K562 (cell line): ENCODE data around the gene XKR7. TPM values are rescaled to one million over a fixed set of nuclear protein-coding genes. Genes with fewer than 3 reads are reported as not detected.

Experiments
- ATAC-seq: fragments of 200-7000 bp; cut with Tn5 transposase; 3 replicates; pipeline ENCODE4 v1.9.1; 2020; ENCODE audit warnings: moderate library complexity
- BruUV-seq: library from RNA; stranded (reverse); fragments of 400-500 nt; replicated peaks from 2 replicates; lab custom pipeline; 2021; lab: Mats Ljungman, UMichigan
- CTCF ChIA-PET: fragments of 300-600 bp; formaldehyde crosslinking; extraction: SDS; loops from one replicate; lab custom pipeline; 2021; ENCODE audit warnings: low intra/inter-chr PET ratio; lab: Yijun Ruan, JAX
- POLR2A ChIA-PET: fragments of 300-600, 350-650 bp; sonication (Branson Sonifier 250); formaldehyde crosslinking; extraction: SDS; loops from one replicate; lab custom pipeline; 2021; ENCODE audit warnings: antibody characterized with exemption, inconsistent platforms; lab: Yijun Ruan, JAX
- DNase-seq, 4 experiments: peaks; one replicate each; pipeline versions ENCODE4 v3.0.0 to v3.0.0-alpha.2; 2011 to 2018; ENCODE audit warnings: low spot score in 3 of 4, mixed read lengths in 3 of 4; ENCODE audit errors: extremely low read depth in 1 of 4
- FAIRE-seq: peaks from 2 replicates; lab custom pipeline; 2011; peaks lifted over from hg19 to GRCh38; lab: Jason Lieb, UNC
- H2AFZ ChIP-seq: 2 replicates; pipeline ENCODE4 v1.6.0; 2011; ENCODE audit warnings: low read depth, low read length, control low read depth, inconsistent platforms
- H3K27ac ChIP-seq: fragments of 200-600 bp; 3 replicates; pipeline ENCODE4 v1.8.0; 2011; ENCODE audit warnings: low read depth, mild to moderate bottlenecking, control low read depth, inconsistent platforms, low read length, moderate library complexity, mixed read lengths; ENCODE audit errors: extremely low read depth
- H3K27me3 ChIP-seq, 2 experiments: fragments of 300-600 bp in 1 of 2; 2 replicates in 1 of 2; 3 replicates in 1 of 2; pipeline versions ENCODE4 v1.6.0 to v1.8.0; 2011; ENCODE audit warnings: inconsistent platforms in 2 of 2, low read length in 2 of 2, mild to moderate bottlenecking in 1 of 2, mixed read lengths in 1 of 2, moderate library complexity in 1 of 2; ENCODE audit not compliant: control insufficient read depth in 2 of 2, insufficient read depth in 2 of 2
- H3K36me3 ChIP-seq: fragments of 300-600 bp; 3 replicates; pipeline ENCODE4 v1.8.0; 2011; ENCODE audit warnings: mild to moderate bottlenecking, low read length, inconsistent platforms; ENCODE audit not compliant: control insufficient read depth, insufficient read depth
- H3K4me1 ChIP-seq, 2 experiments: fragments of 200-600 bp in 1 of 2; replicated peaks in 1 of 2; 2 replicates in 1 of 2; 3 replicates in 1 of 2; pipeline versions ENCODE4 v1.5.1 to v1.8.0; 2011; ENCODE audit warnings: inconsistent platforms in 2 of 2, low read length in 2 of 2, mild to moderate bottlenecking in 1 of 2, mixed read lengths in 1 of 2, moderate library complexity in 1 of 2; ENCODE audit not compliant: control insufficient read depth in 2 of 2, insufficient read depth in 2 of 2
- H3K4me2 ChIP-seq: 2 replicates; pipeline ENCODE4 v1.6.1; 2011; ENCODE audit warnings: low read length, control low read depth, inconsistent platforms, mixed read lengths; ENCODE audit not compliant: insufficient read depth
- H3K4me3 ChIP-seq: fragments of 200-600 bp; sonication (generic), shearing (Covaris generic); 2 replicates; pipeline ENCODE4 v1.5.1; 2016; ENCODE audit warnings: control low read depth, inconsistent platforms
- H3K79me2 ChIP-seq: fragments of 200-600 bp; 3 replicates; pipeline ENCODE4 v1.8.0; 2011; ENCODE audit warnings: low read length, inconsistent platforms; ENCODE audit not compliant: control insufficient read depth, insufficient read depth
- H3K9ac ChIP-seq, 2 experiments: 2 replicates each; pipeline versions ENCODE4 v1.6.0 to v1.6.1; 2011; ENCODE audit warnings: low read depth in 2 of 2, low read length in 2 of 2, control low read depth in 1 of 2, inconsistent platforms in 1 of 2, mild to moderate bottlenecking in 1 of 2, mixed read lengths in 1 of 2; ENCODE audit not compliant: insufficient read depth in 1 of 2
- H3K9me1 ChIP-seq: one replicate; pipeline ENCODE4 v1.6.0; 2011; ENCODE audit warnings: inconsistent platforms, mild to moderate bottlenecking, low read length, moderate library complexity; ENCODE audit not compliant: control insufficient read depth, insufficient read depth
- H3K9me3 ChIP-seq: replicated peaks from 2 replicates; pipeline ENCODE4 v1.5.1; 2011; ENCODE audit warnings: low read depth, low read length, inconsistent platforms; ENCODE audit not compliant: control insufficient read depth, insufficient read depth
- H4K20me1 ChIP-seq: replicated peaks from 2 replicates; pipeline ENCODE4 v1.6.1; 2011; ENCODE audit warnings: low read length, inconsistent platforms, mixed read lengths; ENCODE audit not compliant: control insufficient read depth, insufficient read depth
- ARNT ChIP-seq, 2 experiments: fragments of 450-650 bp; IDR thresholded peaks; 2 replicates each; pipeline ENCODE4 v1.6.1; 2016; ENCODE audit warnings: mild to moderate bottlenecking in 1 of 2
- C11orf30 ChIP-seq: fragments of 450-650 bp; IDR thresholded peaks from 2 replicates; pipeline ENCODE4 v1.6.1; 2016; ENCODE audit warnings: low read depth, mild to moderate bottlenecking
- HLTF ChIP-seq: fragments of 450-650 bp; IDR thresholded peaks from 2 replicates; pipeline ENCODE4 v1.6.1; 2016
- HMG20A ChIP-seq: fragments of 450-650 bp; formaldehyde crosslinking; conservative IDR thresholded peaks from 2 replicates; pipeline ENCODE4 v1.4.0; 2020; ENCODE audit warnings: mild to moderate bottlenecking, mixed read lengths
- SMAD3 ChIP-seq: fragments of 450-650 bp; formaldehyde crosslinking; conservative IDR thresholded peaks from 2 replicates; pipeline ENCODE4 v1.4.0; 2020; ENCODE audit warnings: mild to moderate bottlenecking
- WGBS: fragments of 100-300 bp; shearing (Covaris generic); methylation state at CpG from one replicate; pipeline ENCODE4 v1.1.6; 2016; ENCODE audit warnings: low coverage, mixed read lengths; ENCODE audit not compliant: insufficient coverage; ENCODE audit errors: missing lambda C conversion rate; 5-methylcytosine and 5-hydroxymethylcytosine counted together
- in situ Hi-C: fragments of 300-500 bp; cut with MboI; formaldehyde crosslinking; loops from 4 replicates; pipeline ENCODE4 v1.15.0; 2018; ENCODE audit warnings: inconsistent platforms, mixed read lengths
- intact Hi-C: fragments of 100-400 bp; cut with micrococcal nuclease; formaldehyde crosslinking; loops from 2 replicates; pipeline ENCODE4 v1.14.2; 2022
- polyA plus RNA-seq, 8 experiments: library from polyadenylated mRNA; depleted of rRNA in 4 of 8; stranded (reverse) in 5 of 8; unstranded in 3 of 8; fragments of >200 nt; fragmentation: Nextera tagmentation in 2 of 8; fragmentation: Illumina TruSeq in 1 of 8; extraction: Ambion mirVana in 2 of 8; extraction: Trizol in 1 of 8; gene quantifications; 2 replicates each; pipeline versions ENCODE4 v1.2.1 to v1.2.3, GENCODE V29; 2011 to 2014; ENCODE audit warnings: inconsistent platforms in 1 of 8, missing spikeins in 1 of 8
- total RNA-seq, 7 experiments: library from RNA; depleted of rRNA in 6 of 7; stranded (reverse); fragments of >200 nt in 6 of 7; fragmentation: Illumina TruSeq in 2 of 7; extraction: Trizol in 2 of 7; gene quantifications; 2 replicates each; pipeline versions ENCODE4 v1.2.1 to v1.2.3, GENCODE V29; 2011 to 2021; ENCODE audit warnings: low replicate concordance in 1 of 7
- TF ChIP-seq, protein P1 (sequence below): fragments of 450-650 bp; IDR thresholded peaks from 2 replicates; pipeline ENCODE4 v1.6.1; 2014; ENCODE audit warnings: low read depth, mild to moderate bottlenecking, moderate library complexity, borderline replicate concordance
- TF ChIP-seq, protein P2 (sequence below): fragments of 200-400 bp; formaldehyde crosslinking; IDR thresholded peaks from 2 replicates; pipeline ENCODE4 v1.6.1; 2017; ENCODE audit warnings: mild to moderate bottlenecking, low read depth, low read length, moderate library complexity

Gene XKR7
- total and polyA plus RNA-seq, 9 of the 15 experiments (the other 6 are each of a cell fraction or from before 2014, with no cell fraction given) = 0.02 TPM; not detected in 8

DNA sequence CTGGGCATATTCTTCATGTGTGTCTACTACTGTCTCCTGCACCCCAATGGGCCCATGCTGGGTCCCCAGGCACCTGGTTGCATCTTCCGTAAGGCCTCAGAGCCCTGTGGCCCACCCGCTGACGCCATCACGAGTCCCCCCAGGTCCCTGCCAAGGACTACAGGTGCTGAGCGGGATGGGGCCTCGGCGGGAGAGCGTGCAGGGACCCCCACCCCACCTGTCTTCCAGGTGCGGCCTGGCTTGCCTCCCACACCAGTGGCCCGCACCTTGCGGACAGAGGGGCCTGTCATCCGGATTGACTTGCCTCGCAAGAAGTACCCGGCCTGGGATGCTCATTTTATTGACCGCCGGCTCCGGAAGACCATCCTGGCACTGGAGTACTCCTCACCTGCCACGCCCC is 29.0 kb downstream of the XKR7 start:
- Histone ChIP-seq H3K9ac (no peak overlapping the region), H3K36me3 (no peaks in the 10 kb centered on the region), H3K27ac (no peak overlapping the region), H3K9me3 (no peaks in the 10 kb centered on the region), H3K9me1 (no peaks in the 10 kb centered on the region), H3K79me2 (no peaks in the 10 kb centered on the region), H3K27me3 (peaks cover 16 to 64% of the 10 kb centered on the region in 2 experiments), H3K4me1 (peaks cover 0 to 5% of the 10 kb centered on the region in 2 experiments; a peak in 2 of 5 replicates), H3K4me3 (no peak overlapping the region), H4K20me1 (peaks cover 4% of the 10 kb centered on the region; the same call in 1 of the 2 replicates), H2AFZ (no peak overlapping the region), H3K4me2 (no peak overlapping the region)
- DNase-seq (no peak), FAIRE-seq (no peak), ATAC-seq (no peak)
- no TSS peak for BruUV-seq
- CTCF ChIA-PET = no interaction called here
- in situ Hi-C loops (no loop called here), intact Hi-C loops (no loop called here)
- 9% methylated on average over 13 of the region's 18 CpGs for WGBS
- POLR2A ChIA-PET = no interaction called here
- TF ChIP-seq HMG20A (CRISPR knock-in tag) = no peak
- no peak for TF ChIP-seq HLTF

DNA sequence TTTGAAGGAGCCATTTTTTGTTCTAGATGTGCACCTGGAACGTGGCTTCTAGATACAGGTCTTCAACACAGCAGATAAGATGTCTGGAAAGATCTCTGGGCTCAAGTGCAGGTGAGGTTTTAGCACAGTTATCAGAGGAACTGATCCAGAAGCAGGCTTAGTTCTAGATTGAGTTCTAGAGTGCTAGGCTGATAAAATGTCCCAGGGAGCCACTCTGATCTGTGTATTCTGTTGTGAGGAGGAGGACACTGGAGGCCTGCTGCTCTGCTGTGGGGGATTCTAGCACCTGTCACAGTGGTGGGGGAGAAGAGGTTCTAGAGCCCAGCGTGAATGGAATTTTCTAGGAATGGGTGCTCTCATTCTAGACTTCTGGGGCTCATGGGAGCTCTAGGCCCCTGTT is 30.3 kb downstream of the XKR7 start:
- TF ChIP-seq, protein P1, sequence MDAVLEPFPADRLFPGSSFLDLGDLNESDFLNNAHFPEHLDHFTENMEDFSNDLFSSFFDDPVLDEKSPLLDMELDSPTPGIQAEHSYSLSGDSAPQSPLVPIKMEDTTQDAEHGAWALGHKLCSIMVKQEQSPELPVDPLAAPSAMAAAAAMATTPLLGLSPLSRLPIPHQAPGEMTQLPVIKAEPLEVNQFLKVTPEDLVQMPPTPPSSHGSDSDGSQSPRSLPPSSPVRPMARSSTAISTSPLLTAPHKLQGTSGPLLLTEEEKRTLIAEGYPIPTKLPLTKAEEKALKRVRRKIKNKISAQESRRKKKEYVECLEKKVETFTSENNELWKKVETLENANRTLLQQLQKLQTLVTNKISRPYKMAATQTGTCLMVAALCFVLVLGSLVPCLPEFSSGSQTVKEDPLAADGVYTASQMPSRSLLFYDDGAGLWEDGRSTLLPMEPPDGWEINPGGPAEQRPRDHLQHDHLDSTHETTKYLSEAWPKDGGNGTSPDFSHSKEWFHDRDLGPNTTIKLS = peak; percentile 87; the same call in 1 of the 2 replicates
- peak in 1 of 2 experiments; percentile 98; a peak in 2 of 4 replicates for TF ChIP-seq ARNT (IDR thresholded peaks at IDR 0.05)
- TF ChIP-seq C11orf30 = no peak
- TF ChIP-seq SMAD3 (CRISPR knock-in tag) = no peak
- TF ChIP-seq, protein P2, sequence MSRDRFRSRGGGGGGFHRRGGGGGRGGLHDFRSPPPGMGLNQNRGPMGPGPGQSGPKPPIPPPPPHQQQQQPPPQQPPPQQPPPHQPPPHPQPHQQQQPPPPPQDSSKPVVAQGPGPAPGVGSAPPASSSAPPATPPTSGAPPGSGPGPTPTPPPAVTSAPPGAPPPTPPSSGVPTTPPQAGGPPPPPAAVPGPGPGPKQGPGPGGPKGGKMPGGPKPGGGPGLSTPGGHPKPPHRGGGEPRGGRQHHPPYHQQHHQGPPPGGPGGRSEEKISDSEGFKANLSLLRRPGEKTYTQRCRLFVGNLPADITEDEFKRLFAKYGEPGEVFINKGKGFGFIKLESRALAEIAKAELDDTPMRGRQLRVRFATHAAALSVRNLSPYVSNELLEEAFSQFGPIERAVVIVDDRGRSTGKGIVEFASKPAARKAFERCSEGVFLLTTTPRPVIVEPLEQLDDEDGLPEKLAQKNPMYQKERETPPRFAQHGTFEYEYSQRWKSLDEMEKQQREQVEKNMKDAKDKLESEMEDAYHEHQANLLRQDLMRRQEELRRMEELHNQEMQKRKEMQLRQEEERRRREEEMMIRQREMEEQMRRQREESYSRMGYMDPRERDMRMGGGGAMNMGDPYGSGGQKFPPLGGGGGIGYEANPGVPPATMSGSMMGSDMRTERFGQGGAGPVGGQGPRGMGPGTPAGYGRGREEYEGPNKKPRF = no peak
- ATAC-seq (no peak), DNase-seq (no peak), FAIRE-seq (no peak)
- peaks cover 0 to 5% of the 10 kb centered on the region in 2 experiments; a peak in 2 of 5 replicates for H3K4me1 ChIP-seq
- ChIA-PET CTCF (no interaction called here), POLR2A (interaction anchor here (0.7 kb wide), 1 partner anchor 65 kb away, joined by 3 read pairs; no protein-coding TSS in a partner anchor)
- H3K4me3 ChIP-seq = no peak overlapping the region
- in situ Hi-C loops (no loop called here), intact Hi-C loops (no loop called here)
- H3K36me3 ChIP-seq = no peaks in the 10 kb centered on the region
- no peaks in the 10 kb centered on the region for H3K79me2 ChIP-seq
- no peak overlapping the region for H2AFZ ChIP-seq
- H3K9me1 ChIP-seq = no peaks in the 10 kb centered on the region
- peaks cover 4% of the 10 kb centered on the region; the same call in 1 of the 2 replicates for H4K20me1 ChIP-seq
- 0% methylated on average over 2 of the region's 2 CpGs for WGBS
- peaks cover 14 to 54% of the 10 kb centered on the region in 2 experiments; a peak in 4 of 5 replicates for H3K27me3 ChIP-seq
- H3K4me2 ChIP-seq = no peak overlapping the region
- no peak overlapping the region for H3K27ac ChIP-seq
- no TSS peak for BruUV-seq
- no peak overlapping the region for H3K9ac ChIP-seq
- no peaks in the 10 kb centered on the region for H3K9me3 ChIP-seq
